Measurements from ENCODE around the gene PRM1.
A peak's percentile ranks its signal among the peaks of the same experiment; 100 is the strongest.
"Not testable (repeated sequence)": the region's sequence is repeated elsewhere in the genome, so short reads cannot be mapped to it uniquely, and the experiment has no call there.

The PRM1 gene

DNA sequence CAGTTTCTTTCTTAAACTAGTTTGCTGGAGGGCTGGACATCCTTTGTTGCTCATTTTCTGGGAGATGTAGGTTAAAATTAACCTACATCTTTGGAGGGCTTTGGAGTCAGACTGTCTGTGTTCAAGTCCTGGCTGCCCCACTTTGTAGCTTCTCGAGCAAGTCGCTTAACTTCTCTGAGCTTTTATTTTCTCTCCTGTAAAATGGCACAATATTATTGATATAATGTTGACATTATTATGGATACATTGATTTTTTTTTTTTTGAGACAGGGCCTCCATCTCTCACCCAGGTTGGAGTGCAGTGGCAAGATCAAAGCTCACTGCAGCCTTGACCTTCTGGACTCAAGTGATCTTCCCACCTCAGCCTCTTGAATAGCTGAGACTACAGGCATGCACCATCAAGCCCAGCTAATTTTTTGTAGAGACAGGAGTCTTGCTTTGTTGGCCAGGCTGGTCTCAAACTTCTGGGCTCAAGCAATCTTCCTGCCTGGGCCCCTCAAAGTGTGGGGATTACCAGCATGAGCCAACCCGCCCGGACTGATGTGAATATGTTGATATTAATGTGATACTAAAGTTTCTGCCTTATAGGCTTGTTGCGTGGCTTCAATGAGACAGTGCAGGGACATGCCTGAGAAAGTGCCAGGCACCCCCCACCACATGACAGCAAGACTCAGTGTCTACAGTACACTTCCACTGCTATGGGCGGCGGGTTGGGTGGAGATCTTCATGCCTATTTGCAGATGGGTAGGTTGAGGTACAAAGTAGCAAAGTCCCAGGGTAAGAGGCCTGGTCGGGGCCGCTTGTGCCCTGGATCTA, 32.6 kb upstream of the PRM1 start:
- no peak for DNase-seq

DNA sequence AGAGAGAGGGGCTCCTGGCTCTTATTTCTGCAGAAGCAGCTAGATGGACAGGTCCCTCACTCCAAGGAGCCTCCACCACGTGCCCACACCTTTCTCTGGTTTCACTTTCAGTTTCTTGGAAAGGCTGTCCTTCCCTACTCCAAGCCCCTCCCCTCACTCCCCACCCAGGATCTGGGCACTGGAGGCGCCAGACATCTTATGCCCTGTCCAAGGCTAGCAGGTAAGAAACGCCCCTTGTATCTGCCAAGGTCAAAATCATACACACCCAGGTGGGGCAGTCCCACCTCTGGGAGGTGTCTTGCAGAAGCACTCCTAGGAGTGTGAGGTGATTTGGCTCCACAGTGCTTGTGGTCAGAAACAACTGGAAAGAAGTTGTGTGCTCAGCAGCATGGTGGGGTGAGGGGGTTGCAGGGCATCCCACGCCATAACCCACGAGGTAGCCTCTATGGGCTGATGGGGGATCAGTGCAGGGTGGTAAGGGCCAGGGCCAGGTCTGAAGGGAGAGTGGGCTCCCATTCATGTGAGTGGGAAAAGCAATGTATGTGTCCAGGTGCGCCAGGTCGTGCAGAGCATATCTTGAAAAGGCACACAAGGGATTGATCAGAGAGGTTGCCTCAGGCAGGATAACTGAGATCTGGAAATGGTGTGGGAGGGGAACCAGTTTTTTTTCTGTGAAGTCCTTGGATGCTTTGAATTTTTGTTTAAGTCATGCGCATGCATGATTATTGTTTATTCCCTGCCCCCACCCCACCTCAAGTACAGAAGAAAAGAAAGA, 31.8 kb upstream of the PRM1 start:
- peak; percentile 51 for DNase-seq

DNA sequence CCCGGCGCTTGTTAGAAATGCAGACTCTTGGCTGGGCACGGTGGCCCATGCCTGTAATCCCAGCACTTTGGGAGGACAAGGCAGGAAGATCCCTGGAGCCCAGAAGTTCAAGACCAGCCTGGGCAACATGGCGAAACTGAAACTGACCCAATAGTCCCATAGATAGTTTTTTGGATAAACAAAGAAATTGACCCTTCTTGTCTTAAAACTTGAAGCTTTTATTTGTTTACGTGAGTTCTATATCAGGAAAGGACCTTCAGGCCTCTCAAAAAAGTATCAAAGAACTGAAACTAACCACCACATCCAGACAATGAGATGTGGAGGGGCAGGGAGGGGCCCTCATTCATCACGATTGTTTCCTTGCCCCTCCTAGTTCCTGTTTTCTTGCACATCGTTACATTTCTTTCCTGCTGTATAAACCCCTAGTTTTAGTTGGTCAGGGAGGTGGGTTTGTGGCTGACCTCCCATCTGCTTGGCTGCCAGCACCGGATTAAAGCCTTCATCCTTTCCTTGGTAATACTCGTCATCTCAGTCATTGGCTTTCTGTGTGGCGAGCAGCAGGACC, 29.9 kb upstream of the PRM1 start:
- DNase-seq = peak; percentile 54

DNA sequence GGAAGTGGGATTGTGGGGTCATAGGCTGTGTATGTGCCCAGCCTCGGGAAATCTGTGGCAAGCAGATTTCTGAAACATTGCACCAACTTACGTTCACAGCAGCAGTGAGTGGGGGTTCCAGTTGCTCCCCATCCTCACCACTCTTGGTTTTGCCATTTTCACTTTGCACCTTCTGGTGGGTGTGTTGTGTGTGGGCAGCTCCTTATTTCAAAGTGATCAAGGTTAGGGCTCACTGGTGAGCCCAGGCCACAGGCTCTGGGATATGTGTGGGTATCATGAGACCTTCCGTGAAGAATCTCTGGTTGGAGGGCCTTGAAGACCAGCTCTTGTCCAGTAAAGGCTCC, 29.5 kb upstream of the PRM1 start:
- no peak for DNase-seq

DNA sequence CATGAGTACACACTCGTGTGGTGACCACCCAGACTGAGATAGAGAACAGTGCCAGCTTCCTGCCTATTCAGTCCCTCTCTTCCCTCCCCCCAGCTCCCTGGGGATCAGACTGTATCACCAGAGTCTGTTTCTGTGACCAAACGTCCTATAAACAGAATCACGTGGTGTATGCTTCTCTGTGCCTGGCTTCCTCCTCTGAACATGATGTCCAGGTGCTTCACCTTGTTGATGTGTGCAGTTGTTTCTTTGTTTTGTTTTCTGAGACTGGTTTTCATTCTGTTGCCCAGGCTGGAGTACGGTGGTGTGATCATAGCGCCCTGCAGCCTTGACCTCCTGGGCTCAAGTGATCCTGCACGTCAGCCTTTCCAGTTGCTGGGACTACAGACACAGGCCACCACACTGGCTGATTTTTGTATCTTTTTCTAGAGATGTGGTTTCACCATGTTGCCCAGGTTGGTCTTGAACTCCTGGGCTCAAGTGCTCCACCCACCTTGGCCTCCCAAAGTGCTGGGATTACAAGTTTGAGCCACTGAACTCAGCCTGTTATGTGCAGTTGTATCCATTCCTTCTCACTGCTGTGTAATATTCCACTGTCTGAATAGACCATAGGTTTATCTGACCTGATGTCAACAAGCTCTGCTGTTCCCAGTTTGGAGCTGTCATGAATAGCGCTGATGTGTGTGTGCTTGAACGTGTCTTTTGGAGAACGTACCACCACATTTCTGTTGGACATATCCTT, 28.9 kb upstream of the PRM1 start:
- DNase-seq = no peak

DNA sequence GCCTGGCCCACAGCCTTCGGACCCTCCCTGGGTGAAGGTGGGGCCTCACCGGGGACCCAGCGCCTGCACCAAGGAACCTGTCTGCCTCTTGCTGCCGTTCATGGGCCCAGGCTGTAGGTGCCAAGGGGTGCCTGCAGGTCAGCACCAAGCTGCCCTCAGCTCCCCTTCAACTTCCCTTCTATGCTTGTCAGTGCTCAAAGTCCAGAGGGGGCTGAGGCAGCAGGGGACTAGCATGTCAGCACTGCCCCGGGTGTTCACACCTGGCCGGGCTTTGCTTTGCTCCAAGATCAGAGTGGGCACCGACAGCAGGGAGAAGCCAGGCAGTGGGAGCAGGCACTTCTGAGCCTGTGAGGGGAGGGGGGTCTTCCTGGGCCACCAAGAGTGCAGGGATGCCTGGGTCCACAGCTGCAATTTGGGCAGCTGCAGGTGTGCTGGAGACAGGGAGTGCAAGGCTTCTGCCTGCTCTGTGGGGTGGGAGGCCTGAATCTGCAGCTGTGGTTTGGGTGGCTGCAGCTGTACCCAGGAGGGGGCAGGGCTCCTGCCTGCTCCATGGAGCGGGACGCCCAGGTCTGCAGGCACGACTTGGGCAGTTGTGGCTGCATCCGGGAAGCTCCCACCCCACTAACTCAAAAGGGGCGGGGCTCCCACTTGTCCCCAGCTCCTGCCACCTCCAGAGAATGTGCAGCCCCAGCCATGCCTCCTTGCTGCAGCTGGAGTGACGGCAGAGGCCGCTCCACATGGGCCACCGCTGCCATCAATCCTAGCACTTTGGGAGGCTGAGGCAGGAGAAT, 27.6 kb upstream of the PRM1 start:
- DNase-seq = no peak

DNA sequence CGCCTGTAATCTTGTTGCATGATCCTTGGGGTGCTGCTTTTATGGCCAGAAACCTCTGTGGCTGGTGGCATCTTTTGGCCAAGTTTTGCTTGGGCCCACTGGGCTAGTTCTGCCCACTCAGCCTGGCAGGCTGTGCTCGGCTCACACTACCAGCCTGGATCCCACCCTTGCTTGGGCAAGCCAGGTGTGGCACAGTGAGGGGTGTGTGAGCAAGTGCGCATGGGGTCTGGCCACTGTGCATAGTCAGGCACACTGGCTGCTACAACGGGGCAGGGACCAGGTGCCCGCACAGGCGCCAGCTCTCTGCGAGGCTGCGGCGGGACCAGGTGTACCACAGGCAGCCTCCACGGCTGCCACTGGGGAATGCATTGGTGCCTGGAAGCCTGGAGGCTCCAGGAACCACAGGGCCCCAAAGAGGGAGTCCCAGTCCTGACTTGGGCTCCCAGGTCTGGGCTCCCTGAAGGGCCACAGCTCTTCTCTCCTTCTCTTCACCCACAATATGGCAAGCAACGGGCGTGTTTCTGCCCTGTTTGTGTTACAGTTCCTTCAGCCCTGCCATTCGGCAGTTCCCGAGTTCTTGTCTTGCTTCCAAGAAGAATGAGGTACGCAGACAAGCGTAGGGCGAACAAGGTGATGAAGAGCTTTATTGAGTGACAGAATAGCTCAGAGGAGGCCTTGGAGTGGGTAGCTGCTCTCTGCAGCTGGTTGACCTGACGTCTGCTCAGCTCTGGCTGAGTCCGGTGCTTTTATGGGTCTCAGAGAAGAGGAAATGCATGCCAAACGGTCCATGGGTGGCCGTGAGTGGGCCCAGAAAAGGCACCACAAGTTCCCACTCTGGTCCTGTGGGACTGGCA, 26.7 kb upstream of the PRM1 start:
- no peak for DNase-seq

DNA sequence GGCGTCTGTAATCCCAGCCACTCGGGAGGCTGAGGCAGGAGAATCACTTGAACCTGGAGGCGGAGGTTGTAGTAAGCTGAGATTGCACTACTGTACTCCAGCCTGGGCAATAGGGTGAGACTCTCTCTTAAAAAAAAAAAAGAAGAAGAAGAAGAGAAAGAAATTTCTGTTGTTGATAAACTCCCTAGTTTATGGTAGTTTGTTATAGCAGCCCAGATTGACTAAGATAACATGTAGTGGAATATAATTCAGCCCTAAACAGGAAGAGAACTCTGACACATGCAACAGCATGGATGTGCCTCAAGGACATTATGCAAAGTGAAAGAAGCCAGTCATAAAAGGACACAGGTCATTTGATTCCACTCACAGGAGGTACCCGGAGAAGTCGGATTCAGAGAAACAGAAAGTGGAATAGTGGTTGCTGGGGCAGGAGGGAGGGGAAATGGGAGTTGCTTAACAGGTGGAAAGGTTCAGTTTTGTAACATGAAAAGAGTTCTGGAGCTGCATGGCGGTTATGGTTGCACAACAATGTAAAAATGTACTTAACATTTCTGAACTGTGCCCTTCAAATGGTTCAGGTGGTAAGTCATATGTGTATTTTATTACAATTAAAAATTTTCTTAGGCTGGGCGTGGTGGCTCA, 26.0 kb upstream of the PRM1 start:
- DNase-seq = no peak

DNA sequence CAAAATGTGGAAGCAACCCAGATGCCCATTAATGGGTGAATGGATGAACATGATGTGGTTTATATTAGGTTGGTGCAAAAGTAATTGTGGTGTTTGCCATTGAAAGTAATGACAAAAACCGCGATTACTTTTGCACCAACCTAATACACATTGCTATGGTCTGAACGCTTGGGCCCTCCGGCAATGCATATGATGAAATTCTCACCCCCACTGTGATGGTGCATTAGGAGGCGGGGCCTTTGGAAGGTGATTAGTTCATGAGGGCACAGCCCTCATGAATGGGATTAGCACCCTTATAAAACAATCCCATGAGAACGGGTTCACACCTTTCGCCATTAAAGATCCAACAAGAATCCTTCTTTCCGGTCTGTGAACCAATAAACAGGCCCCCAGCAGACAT, 25.3 kb upstream of the PRM1 start:
- DNase-seq = no peak

DNA sequence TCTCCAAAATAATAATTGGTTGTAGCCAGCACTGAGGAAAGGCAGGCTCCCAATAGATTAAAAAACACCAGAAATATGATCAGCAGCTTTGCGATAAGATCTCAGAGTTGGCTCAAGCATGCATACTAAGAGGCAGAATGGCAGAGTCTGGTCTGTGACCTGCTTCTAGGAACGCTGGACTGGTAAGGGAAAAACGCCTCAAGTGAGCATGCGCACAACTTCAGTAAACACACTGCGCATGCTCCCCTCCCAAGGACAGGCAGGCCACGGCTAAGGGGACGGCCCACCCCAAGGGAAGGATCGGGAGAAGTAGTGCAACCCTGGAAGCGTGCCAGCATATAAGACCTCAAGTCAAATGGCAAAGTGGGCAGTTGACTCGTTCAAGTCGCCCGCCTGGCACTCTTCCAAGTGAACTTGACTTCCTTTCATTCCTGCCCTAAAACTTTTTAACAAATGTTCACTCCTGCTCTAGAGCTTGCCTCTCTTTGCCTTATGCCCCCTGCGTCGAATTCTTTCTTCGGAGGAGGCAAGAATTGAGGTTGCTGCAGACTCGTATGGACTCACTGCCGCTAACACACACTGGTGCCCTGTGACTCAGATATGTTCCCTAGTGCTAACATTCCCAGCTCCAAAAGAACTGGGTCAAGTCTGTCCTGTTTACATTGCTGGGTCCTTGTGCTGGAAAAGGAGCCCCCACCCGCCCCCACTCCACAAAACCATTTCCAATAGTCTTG, 22.4 kb upstream of the PRM1 start:
- no peak for DNase-seq

DNA sequence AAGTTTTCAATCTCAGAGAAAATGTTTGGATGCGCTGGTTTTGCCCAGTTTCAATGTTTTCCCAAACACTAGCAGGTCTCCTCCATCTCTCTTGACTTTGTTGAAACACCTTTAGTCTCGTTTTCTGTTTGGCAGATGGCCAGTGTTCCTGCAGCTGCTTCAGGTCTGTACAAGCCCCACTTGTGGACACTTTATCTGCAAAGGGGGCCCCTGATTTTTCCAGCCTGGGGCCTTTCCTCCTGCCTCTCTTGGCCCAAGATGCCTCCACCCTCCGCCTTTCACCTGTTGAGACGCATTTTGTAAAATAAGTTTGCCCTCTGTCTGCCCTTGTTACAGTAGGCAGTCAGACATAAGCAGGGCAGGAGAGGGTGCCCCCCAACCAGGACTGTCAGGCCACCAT, 21.8 kb upstream of the PRM1 start:
- DNase-seq = no peak

DNA sequence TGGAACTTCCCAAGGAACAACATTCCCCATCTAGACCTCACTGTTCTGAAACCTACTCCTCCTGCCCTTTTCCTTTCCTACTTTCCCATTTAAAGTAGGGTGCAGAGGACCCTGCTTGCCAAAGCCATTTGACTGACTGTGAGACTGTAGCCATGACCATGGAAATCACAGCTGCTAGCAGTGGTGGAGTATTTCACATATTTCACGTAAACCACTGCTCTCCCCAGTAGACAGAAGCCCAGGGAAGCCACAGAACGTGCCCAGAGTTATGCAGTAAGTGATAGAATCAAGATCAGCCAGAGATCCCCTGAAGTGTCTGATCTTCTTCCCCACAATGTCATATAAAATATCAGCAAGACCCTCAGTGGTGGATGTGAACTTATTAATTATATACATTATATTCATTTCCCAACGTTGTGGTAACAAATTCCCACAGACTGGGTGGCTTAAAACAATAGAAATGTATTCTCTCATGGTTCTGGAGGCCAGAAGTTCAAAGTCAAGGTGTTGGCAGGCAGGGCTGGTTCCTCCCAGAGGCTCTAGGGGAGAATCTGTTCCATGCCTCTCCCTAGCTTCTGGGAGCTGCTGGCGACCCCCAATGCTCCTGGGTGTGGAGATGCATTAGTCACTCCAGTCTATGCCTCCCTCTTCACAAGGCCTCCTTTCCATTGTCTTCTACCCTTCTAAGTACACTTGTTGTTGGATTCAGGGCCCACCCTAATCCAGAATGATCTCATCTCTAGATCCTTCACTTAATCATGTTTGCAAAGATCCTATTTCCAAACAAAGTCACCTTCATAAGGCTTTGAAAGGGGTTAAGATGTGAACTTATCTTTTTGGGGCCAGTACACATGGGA, 20.7 kb upstream of the PRM1 start:
- DNase-seq = no peak

DNA sequence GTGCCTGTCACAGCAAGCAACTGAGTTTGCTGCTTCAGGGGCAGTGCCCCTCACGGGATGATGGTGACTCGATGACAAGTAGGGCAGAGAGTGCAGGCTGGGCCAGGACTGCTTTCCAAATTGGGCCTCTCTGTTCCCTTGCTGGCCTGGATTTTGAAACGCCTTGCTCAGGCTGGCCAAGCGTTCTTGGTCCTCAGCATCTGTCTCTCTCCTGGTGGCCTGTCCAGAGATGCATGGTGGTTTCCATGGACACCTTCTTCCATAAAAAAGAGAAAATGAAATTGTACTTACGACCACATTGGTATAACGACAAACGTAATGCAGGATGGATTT, 19.4 kb upstream of the PRM1 start:
- no peak for DNase-seq

DNA sequence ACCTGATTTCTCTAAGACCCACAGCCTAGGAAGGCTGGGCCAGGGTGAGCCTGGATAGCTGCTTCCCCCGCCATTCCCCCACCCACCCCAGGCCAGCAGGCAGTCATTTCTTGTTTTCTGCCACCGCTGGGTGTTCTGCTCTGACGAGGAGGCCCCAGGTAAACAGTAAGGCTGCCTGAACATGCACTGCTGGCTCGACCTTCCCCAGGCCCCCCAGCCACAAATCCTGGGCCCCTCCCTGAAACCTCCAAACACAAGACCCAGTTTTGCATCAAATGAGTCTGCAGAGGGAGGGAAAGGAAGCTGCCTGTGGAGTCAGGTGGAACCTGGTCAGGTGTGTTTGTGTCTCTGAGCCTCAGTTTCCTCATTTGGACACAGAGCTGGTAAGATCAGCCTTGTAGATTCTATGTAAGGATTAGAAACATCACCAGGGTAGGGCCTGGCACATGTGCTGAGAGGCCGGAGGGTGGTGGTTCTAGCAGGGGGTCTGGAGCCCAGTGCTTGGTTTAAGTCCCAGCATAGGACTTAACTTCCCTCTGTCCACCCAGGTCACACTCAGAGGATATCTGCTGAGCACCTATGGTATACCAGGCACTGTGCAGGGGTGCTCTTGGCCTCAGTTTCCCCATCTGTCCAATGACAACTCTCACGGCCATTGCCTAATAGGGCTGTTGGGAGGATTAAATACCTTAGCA, 18.9 kb upstream of the PRM1 start:
- no peak for DNase-seq

DNA sequence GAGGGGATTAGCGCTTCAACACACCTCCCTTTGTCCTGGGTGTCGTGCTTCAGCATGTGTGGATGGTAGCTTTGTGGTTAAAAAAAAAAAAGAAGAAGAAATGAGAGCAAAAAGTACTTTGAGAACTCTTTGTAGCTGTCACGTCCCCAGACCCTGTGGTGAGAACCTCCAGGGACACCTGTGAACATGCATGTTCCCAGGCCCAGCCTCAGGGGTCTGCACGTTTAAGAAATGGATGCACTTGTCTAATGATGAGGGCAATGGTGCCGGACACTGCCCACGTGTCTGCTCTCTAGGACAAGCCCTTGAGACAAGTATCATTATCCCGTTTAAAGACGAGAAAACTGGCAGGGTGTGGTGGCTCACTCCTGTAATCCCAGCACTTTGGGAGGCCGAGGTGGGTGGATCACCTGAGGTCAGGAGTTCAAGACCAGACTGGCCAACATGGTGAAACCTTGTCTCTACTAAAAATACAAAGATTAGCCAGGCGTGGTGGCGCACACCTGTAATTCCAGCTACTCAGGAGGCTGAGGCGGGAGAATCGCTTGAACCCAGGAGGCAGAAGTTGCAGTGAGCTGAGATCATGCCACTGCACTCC, 17.9 kb upstream of the PRM1 start:
- DNase-seq = not testable (repeated sequence)

DNA sequence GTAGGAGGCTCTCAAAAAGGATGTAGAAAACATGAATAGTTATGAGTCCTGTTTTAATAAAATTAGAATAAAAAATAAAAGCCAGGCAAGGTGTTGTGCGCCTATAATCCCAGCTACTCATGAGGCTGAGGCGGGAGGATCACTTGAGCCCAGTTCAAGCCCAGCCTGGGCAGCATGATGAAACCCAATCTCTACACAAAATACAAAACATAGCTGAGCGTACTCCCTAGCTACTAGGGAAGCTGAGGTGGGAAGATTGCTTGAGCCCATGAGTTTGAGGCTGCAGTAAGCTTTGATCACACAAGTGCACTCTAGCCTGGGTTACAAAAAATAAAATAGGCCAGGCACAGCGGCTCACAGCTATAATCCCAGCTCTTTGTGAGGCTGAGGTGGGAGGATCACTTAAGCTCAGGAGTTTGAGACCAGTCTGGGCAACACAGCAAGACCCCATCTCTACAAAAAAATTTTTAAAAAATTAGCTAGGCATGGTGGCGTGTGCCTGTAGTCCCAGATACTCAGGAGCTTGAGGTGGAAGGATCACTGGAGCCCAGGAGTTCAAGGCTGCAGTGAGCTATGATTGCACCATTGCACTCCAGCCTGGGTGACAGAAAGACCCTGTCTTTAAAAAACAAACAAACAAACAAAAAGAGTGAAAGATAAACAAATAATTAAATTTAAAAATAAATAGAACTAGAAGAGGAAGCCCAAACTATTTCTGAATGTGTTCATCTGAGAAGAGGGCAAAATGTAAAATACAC, 17.2 kb upstream of the PRM1 start:
- no peak for DNase-seq

DNA sequence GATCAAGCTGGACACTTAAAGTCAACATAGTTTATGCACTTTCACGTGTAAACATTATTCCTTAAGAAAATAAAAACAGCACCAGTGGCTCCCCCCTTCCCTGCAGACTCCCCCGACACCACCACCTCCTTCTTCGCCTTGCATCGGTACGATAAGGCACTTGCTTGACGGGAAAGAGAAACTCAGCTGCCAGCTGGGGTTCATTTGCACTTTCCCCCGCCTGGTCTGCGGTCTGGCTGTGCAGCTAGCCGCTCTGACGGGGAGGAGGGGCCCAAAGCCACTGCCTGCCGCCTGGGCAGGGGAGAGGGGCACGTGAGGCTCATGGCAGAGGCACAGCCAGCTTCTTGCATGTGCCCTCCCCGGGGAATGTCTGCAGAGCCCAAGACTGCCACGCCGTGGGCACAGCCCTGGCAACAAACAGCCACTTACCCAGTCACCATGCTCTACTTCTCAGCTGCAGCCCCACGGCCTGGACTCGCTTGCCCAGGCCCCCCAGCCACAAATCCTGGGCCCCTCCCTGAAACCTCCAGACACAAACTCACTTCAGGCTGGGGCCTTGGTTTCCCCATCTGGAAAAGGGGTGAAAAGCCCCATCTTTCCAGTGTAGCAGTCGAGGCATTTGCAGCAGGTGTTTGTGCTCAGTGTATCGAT, 16.5 kb upstream of the PRM1 start:
- DNase-seq = peak; percentile 68
